Astrocyte (in vitro differentiated cells and primary cell): ENCODE data around the gene ACTR3C. TPM values are rescaled to one million over a fixed set of nuclear protein-coding genes. Genes with fewer than 3 reads are reported as not detected.
A peak's percentile ranks its signal among the peaks of the same experiment; 100 is the strongest.

Experiments
- DNase-seq: peaks from one replicate; pipeline ENCODE4 v3.0.0-alpha.2; 2010; ENCODE audit warnings: low read depth
- FAIRE-seq: peaks from 2 replicates; lab custom pipeline; 2011; peaks lifted over from hg19 to GRCh38; lab: Jason Lieb, UNC
- H2AFZ ChIP-seq: 2 replicates; pipeline ENCODE4 v1.6.0; 2012; ENCODE audit warnings: low read depth, low read length, inconsistent platforms
- H3K27ac ChIP-seq: 2 replicates; pipeline ENCODE4 v1.5.1; 2011; ENCODE audit warnings: low read depth, low read length, inconsistent platforms
- H3K27me3 ChIP-seq: 2 replicates; pipeline ENCODE4 v1.6.0; 2011; ENCODE audit warnings: low read length, inconsistent platforms; ENCODE audit not compliant: insufficient read depth
- H3K36me3 ChIP-seq: 2 replicates; pipeline ENCODE4 v1.5.1; 2011; ENCODE audit warnings: low read length, inconsistent platforms; ENCODE audit not compliant: insufficient read depth
- H3K4me1 ChIP-seq: 2 replicates; pipeline ENCODE4 v1.5.1; 2011; ENCODE audit warnings: low read length, inconsistent platforms; ENCODE audit not compliant: insufficient read depth
- H3K4me2 ChIP-seq: 2 replicates; pipeline ENCODE4 v1.6.0; 2012; ENCODE audit warnings: low read length, inconsistent platforms
- H3K4me3 ChIP-seq: 2 replicates; pipeline ENCODE4 v1.5.1; 2011; ENCODE audit warnings: low read depth, mild to moderate bottlenecking, low read length, inconsistent platforms; ENCODE audit not compliant: insufficient read depth
- H3K79me2 ChIP-seq: 2 replicates; pipeline ENCODE4 v1.6.0; 2012; ENCODE audit warnings: mild to moderate bottlenecking, low read length, inconsistent platforms; ENCODE audit not compliant: insufficient read depth
- H3K9ac ChIP-seq: 2 replicates; pipeline ENCODE4 v1.6.0; 2012; ENCODE audit warnings: mild to moderate bottlenecking, low read length, inconsistent platforms
- H3K9me3 ChIP-seq: 2 replicates; pipeline ENCODE4 v1.5.1; 2012; ENCODE audit warnings: low read depth, mild to moderate bottlenecking, low read length, inconsistent platforms; ENCODE audit not compliant: insufficient read depth
- H4K20me1 ChIP-seq: 2 replicates; pipeline ENCODE4 v1.6.0; 2012; ENCODE audit warnings: low read length, inconsistent platforms; ENCODE audit not compliant: insufficient read depth
- H3K27ac Mint-ChIP-seq: one replicate; pipeline ENCODE4 v1.8.0; 2021; ENCODE audit warnings: mild to moderate bottlenecking, mixed read lengths; ENCODE audit not compliant: unreplicated experiment
- H3K27me3 Mint-ChIP-seq: one replicate; pipeline ENCODE4 v1.8.0; 2021; ENCODE audit warnings: low read depth, mixed read lengths; ENCODE audit not compliant: unreplicated experiment
- H3K36me3 Mint-ChIP-seq: one replicate; pipeline ENCODE4 v1.8.0; 2021; ENCODE audit warnings: low read depth, mixed read lengths; ENCODE audit not compliant: unreplicated experiment
- H3K4me1 Mint-ChIP-seq: one replicate; pipeline ENCODE4 v1.8.0; 2021; ENCODE audit warnings: low read depth, mixed read lengths; ENCODE audit not compliant: unreplicated experiment
- H3K4me3 Mint-ChIP-seq: one replicate; pipeline ENCODE4 v1.8.0; 2021; ENCODE audit warnings: mild to moderate bottlenecking, moderate library complexity, mixed read lengths; ENCODE audit not compliant: unreplicated experiment
- H3K9me3 Mint-ChIP-seq: one replicate; pipeline ENCODE4 v1.8.0; 2021; ENCODE audit warnings: mild to moderate bottlenecking, mixed read lengths; ENCODE audit not compliant: unreplicated experiment
- EZH2 ChIP-seq: IDR thresholded peaks from 2 replicates; pipeline ENCODE4 v1.6.1; 2012; ENCODE audit warnings: mild to moderate bottlenecking, low read length, inconsistent platforms; ENCODE audit not compliant: insufficient read depth
- total RNA-seq: library from RNA; stranded (reverse); gene quantifications from 2 replicates; pipeline ENCODE4 v1.2.1, GENCODE V29; 2021
- TF ChIP-seq, protein P1 (sequence below): IDR thresholded peaks from 2 replicates; pipeline ENCODE4 v1.5.1; 2011; ENCODE audit warnings: low read depth, mild to moderate bottlenecking, inconsistent platforms, low read length, moderate library complexity; ENCODE audit not compliant: insufficient read depth

ACTR3C gene
- total RNA-seq, 1 donor from 2014 or later, result 0.25 TPM

DNA sequence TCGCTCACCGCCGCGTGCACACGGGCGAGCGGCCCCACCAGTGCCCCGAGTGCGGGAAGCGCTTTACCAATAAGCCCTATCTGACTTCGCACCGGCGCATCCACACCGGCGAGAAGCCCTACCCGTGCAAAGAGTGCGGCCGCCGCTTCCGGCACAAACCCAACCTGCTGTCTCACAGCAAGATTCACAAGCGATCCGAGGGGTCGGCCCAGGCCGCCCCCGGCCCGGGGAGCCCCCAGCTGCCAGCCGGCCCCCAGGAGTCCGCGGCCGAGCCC is 48.6 kb upstream of the ACTR3C start:
- Mint-ChIP-seq H3K4me1 (peaks cover 21% of the 10 kb centered on the region), H3K27ac (no peak overlapping the region), H3K9me3 (no peaks in the 10 kb centered on the region), H3K4me3 (no peak overlapping the region), H3K27me3 (no peaks in the 10 kb centered on the region), H3K36me3 (peaks cover 9% of the 10 kb centered on the region)
- H3K36me3 ChIP-seq, result peaks cover 6% of the 10 kb centered on the region
- no peak overlapping the region for H3K9ac ChIP-seq
- no peaks in the 10 kb centered on the region for H3K9me3 ChIP-seq
- H4K20me1 ChIP-seq, result peaks cover 18% of the 10 kb centered on the region
- H2AFZ ChIP-seq, result no peak overlapping the region
- H3K4me2 ChIP-seq, result no peak overlapping the region
- peaks cover 29% of the 10 kb centered on the region for H3K4me1 ChIP-seq
- no peak overlapping the region for H3K4me3 ChIP-seq
- DNase-seq (no peak), FAIRE-seq (no peak)
- H3K27me3 ChIP-seq, result no peaks in the 10 kb centered on the region
- no peak overlapping the region for H3K27ac ChIP-seq
- TF ChIP-seq, protein P1, sequence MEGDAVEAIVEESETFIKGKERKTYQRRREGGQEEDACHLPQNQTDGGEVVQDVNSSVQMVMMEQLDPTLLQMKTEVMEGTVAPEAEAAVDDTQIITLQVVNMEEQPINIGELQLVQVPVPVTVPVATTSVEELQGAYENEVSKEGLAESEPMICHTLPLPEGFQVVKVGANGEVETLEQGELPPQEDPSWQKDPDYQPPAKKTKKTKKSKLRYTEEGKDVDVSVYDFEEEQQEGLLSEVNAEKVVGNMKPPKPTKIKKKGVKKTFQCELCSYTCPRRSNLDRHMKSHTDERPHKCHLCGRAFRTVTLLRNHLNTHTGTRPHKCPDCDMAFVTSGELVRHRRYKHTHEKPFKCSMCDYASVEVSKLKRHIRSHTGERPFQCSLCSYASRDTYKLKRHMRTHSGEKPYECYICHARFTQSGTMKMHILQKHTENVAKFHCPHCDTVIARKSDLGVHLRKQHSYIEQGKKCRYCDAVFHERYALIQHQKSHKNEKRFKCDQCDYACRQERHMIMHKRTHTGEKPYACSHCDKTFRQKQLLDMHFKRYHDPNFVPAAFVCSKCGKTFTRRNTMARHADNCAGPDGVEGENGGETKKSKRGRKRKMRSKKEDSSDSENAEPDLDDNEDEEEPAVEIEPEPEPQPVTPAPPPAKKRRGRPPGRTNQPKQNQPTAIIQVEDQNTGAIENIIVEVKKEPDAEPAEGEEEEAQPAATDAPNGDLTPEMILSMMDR, result no peak
- no peak for TF ChIP-seq EZH2
- peaks cover 42% of the 10 kb centered on the region for H3K79me2 ChIP-seq

DNA sequence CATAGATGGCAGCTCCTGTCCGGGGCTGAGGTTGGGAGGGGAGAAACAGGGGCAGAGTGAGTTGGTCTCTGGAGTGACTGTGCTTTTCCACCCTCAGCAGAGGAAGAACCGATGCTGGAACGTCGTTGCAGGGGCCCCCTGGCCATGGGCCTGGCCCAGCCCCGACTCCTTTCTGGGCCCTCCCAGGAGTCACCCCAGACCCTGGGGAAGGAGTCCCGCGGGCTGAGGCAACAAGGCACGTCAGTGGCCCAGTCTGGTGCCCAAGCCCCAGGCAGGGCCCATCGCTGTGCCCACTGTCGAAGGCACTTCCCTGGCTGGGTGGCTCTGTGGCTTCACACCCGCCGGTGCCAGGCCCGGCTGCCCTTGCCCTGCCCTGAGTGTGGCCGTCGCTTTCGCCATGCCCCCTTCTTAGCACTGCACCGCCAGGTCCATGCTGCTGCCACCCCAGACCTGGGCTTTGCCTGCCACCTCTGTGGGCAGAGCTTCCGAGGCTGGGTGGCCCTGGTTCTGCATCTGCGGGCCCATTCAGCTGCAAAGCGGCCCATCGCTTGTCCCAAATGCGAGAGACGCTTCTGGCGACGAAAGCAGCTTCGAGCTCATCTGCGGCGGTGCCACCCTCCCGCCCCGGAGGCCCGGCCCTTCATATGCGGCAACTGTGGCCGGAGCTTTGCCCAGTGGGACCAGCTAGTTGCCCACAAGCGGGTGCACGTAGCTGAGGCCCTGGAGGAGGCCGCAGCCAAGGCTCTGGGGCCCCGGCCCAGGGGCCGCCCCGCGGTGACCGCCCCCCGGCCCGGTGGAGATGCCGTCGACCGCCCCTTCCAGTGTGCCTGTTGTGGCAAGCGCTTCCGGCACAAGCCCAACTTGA is 48.0 kb upstream of the ACTR3C start:
- H3K4me2 ChIP-seq, result peak overlapping the region; percentile 83
- peaks cover 18% of the 10 kb centered on the region for H3K4me1 Mint-ChIP-seq
- peak overlapping the region; percentile 97 for H3K4me3 Mint-ChIP-seq
- TF ChIP-seq EZH2, result no peak
- TF ChIP-seq, protein P1, result no peak
- peaks cover 6% of the 10 kb centered on the region for H3K36me3 ChIP-seq
- H3K79me2 ChIP-seq, result peaks cover 42% of the 10 kb centered on the region
- H3K27ac ChIP-seq, result peak overlapping the region; percentile 68
- H2AFZ ChIP-seq, result no peak overlapping the region
- H4K20me1 ChIP-seq, result peaks cover 18% of the 10 kb centered on the region
- FAIRE-seq (no peak), DNase-seq (no peak)
- peaks cover 9% of the 10 kb centered on the region for H3K36me3 Mint-ChIP-seq
- no peaks in the 10 kb centered on the region for H3K27me3 Mint-ChIP-seq
- peaks cover 29% of the 10 kb centered on the region for H3K4me1 ChIP-seq
- H3K27ac Mint-ChIP-seq, result peak overlapping the region; percentile 98
- H3K4me3 ChIP-seq, result no peak overlapping the region
- H3K9ac ChIP-seq, result peak overlapping the region; percentile 87
- no peaks in the 10 kb centered on the region for H3K9me3 Mint-ChIP-seq
- H3K9me3 ChIP-seq, result no peaks in the 10 kb centered on the region
- no peaks in the 10 kb centered on the region for H3K27me3 ChIP-seq

DNA sequence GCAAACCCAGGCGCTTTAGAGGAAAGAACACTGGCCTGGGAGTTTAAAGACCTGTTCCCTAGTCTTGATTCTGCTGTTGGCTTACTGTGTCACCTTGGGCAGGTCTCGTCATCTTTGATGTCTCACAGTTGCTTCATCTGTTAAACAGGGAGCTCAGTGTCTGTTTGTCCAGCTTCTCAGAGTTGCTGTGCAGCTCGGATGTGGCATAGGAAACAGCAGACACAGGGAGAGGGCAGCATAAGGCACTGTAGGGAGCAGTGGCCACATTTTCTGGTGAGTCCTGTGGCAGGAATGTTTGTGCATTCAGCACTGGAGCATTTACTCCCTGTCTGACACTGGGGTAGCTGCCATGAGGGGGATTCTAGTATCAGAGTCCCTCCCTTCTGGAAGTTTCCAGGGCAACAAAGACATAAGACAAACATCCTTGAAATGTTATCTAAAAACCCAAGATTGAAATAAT is 47.3 kb upstream of the ACTR3C start:
- no peaks in the 10 kb centered on the region for H3K27me3 ChIP-seq
- TF ChIP-seq, protein P1, result no peak
- no peak for TF ChIP-seq EZH2
- peaks cover 18% of the 10 kb centered on the region for H4K20me1 ChIP-seq
- peaks cover 42% of the 10 kb centered on the region for H3K79me2 ChIP-seq
- no peak overlapping the region for H2AFZ ChIP-seq
- peaks cover 6% of the 10 kb centered on the region for H3K36me3 ChIP-seq
- no peaks in the 10 kb centered on the region for H3K27me3 Mint-ChIP-seq
- H3K9me3 Mint-ChIP-seq, result no peaks in the 10 kb centered on the region
- H3K36me3 Mint-ChIP-seq, result peaks cover 9% of the 10 kb centered on the region
- H3K4me3 Mint-ChIP-seq, result peak overlapping the region; percentile 97
- H3K4me2 ChIP-seq, result peak overlapping the region; percentile 83
- DNase-seq, result peak; percentile 76
- H3K27ac ChIP-seq, result peak overlapping the region; percentile 68
- FAIRE-seq, result no peak
- H3K27ac Mint-ChIP-seq, result peak overlapping the region; percentile 98
- peak overlapping the region; percentile 87 for H3K9ac ChIP-seq
- peaks cover 29% of the 10 kb centered on the region for H3K4me1 ChIP-seq
- no peaks in the 10 kb centered on the region for H3K9me3 ChIP-seq
- H3K4me3 ChIP-seq, result peak overlapping the region; percentile 74
- H3K4me1 Mint-ChIP-seq, result peaks cover 14% of the 10 kb centered on the region
